ENCODE results near the gene ALPP.

- TF ChIP-seq POLR2A (IDR thresholded peaks at IDR 0.05) (no peak), POLR2AphosphoS5 (IDR thresholded peaks at IDR 0.05; ENCODE audit: insufficient read depth in 1 of 2, low read depth in 1 of 2) (no peak), CTCF (IDR thresholded peaks at IDR 0.05) (no peak)
These were observed 40.1 kb downstream of the ALPP start for GRCh38 chr2:232418466-232419244.

All from vagina (tissue), 2 donors.